ENCODE measurements around the gene APOBEC3A. TPM values are rescaled to one million over a fixed set of nuclear protein-coding genes. Genes with fewer than 3 reads are reported as not detected.

Gene APOBEC3A
- total RNA-seq, 4 donors from 2014 or later = 0.67 TPM; not detected in 3

- H3K27me3 ChIP-seq = no peaks in the 10 kb centered on the region
- no peaks in the 10 kb centered on the region for H3K9me3 ChIP-seq
- H3K36me3 ChIP-seq = no peaks in the 10 kb centered on the region
- no peak overlapping the region for H3K27ac ChIP-seq
- no peak overlapping the region for H3K4me3 ChIP-seq (replicated peaks in 1 of 3)
- DNase-seq = no peak
- intact Hi-C loops (cut with DNase I) = no loop called here
- 81 to 86% methylated on average over 14 to 15 of the region's 15 CpGs for WGBS, 2 donors
- H3K4me1 ChIP-seq = peaks cover 0 to 28% of the 10 kb centered on the region in 2 donors
- TF ChIP-seq CTCF (IDR thresholded peaks at IDR 0.05) = no peak
- no peak for TF ChIP-seq POLR2A (IDR thresholded peaks at IDR 0.05)
These were observed 10.3 kb downstream of the APOBEC3A start for GRCh38 chr22:38967451-38968450.

GRCh38 chr22:38968801-38969200, 11.4 kb downstream of the APOBEC3A start:
- Histone ChIP-seq H3K27ac (no peak overlapping the region), H3K36me3 (no peaks in the 10 kb centered on the region), H3K4me1 (peaks cover 0 to 26% of the 10 kb centered on the region in 2 donors), H3K27me3 (no peaks in the 10 kb centered on the region), H3K4me3 (replicated peaks in 1 of 3) (no peak overlapping the region), H3K9me3 (no peaks in the 10 kb centered on the region)
- 85 to 87% methylated on average over 11 of the region's 11 CpGs for WGBS, 2 donors
- intact Hi-C loops (cut with DNase I) = no loop called here
- no peak for TF ChIP-seq POLR2A (IDR thresholded peaks at IDR 0.05)
- no peak for DNase-seq

- Histone ChIP-seq H3K27me3 (no peaks in the 10 kb centered on the region), H3K27ac (no peak overlapping the region), H3K4me1 (peaks cover 0 to 24% of the 10 kb centered on the region in 2 donors), H3K36me3 (no peaks in the 10 kb centered on the region), H3K9me3 (no peaks in the 10 kb centered on the region), H3K4me3 (replicated peaks in 1 of 3) (no peak overlapping the region)
- DNase-seq = no peak
- intact Hi-C loops (cut with DNase I) = no loop called here
- 59 to 64% methylated on average over 8 of the region's 8 CpGs for WGBS, 2 donors
- TF ChIP-seq POLR2A (IDR thresholded peaks at IDR 0.05) = no peak
These were observed 13.1 kb downstream of the APOBEC3A start for GRCh38 chr22:38970551-38970950.

- Histone ChIP-seq H3K4me1 (peaks cover 0 to 22% of the 10 kb centered on the region in 2 donors), H3K9me3 (no peaks in the 10 kb centered on the region), H3K27ac (no peak overlapping the region), H3K36me3 (no peaks in the 10 kb centered on the region), H3K4me3 (replicated peaks in 1 of 3) (no peak overlapping the region), H3K27me3 (no peaks in the 10 kb centered on the region)
- no peak for DNase-seq
- intact Hi-C loops (cut with DNase I) = no loop called here
- 81 to 93% methylated on average over 2 to 4 of the region's 5 CpGs for WGBS, 2 donors
- TF ChIP-seq CTCF (IDR thresholded peaks at IDR 0.05) (no peak), POLR2A (IDR thresholded peaks at IDR 0.05) (no peak)
These were observed 13.8 kb downstream of the APOBEC3A start for GRCh38 chr22:38971202-38971601.

- H3K27me3 ChIP-seq = no peaks in the 10 kb centered on the region
- WGBS, 2 donors = 90 to 92% methylated on average over 3 of the region's 3 CpGs
- no peaks in the 10 kb centered on the region for H3K9me3 ChIP-seq
- H3K36me3 ChIP-seq = no peaks in the 10 kb centered on the region
- TF ChIP-seq POLR2A (IDR thresholded peaks at IDR 0.05) = no peak
- TF ChIP-seq CTCF (IDR thresholded peaks at IDR 0.05) = no peak
- intact Hi-C loops (cut with DNase I) = no loop called here
- no peak overlapping the region for H3K4me3 ChIP-seq (replicated peaks in 1 of 3)
- peaks cover 0 to 22% of the 10 kb centered on the region in 2 donors for H3K4me1 ChIP-seq
- H3K27ac ChIP-seq = no peak overlapping the region
- DNase-seq = no peak
These were observed 14.4 kb downstream of the APOBEC3A start for GRCh38 chr22:38971791-38972190.

- H3K27ac ChIP-seq = no peak overlapping the region
- TF ChIP-seq CTCF (IDR thresholded peaks at IDR 0.05) (no peak), POLR2A (IDR thresholded peaks at IDR 0.05) (no peak)
- no peak for DNase-seq
- no peak overlapping the region for H3K4me3 ChIP-seq (replicated peaks in 1 of 3)
- intact Hi-C loops (cut with DNase I) = no loop called here
- H3K9me3 ChIP-seq = no peaks in the 10 kb centered on the region
- no peaks in the 10 kb centered on the region for H3K27me3 ChIP-seq
- no peaks in the 10 kb centered on the region for H3K36me3 ChIP-seq
- peaks cover 0 to 22% of the 10 kb centered on the region in 2 donors for H3K4me1 ChIP-seq
- 80 to 83% methylated on average over 5 of the region's 5 CpGs for WGBS, 2 donors
These were observed 15.1 kb downstream of the APOBEC3A start for GRCh38 chr22:38972558-38972957.

All from thyroid gland (tissue), 4 donors.